Peyer's patch (tissue), 4 donors: Measurements from ENCODE around the gene DEUP1.

Source experiments
- CTCF ChIP-seq, 6 experiments: fragments of 450-650 bp in 4 of 6; fragments of 200-600 bp in 2 of 6; sonication (generic) in 1 of 6; IDR thresholded peaks; one replicate each; pipeline ENCODE4 v1.5.1; 2017 to 2019; ENCODE audit warnings: antibody characterized with exemption in 6 of 6, mild to moderate bottlenecking in 3 of 6, moderate library complexity in 1 of 6
- POLR2A ChIP-seq, 2 donors: fragments of 450-650 bp; IDR thresholded peaks; one replicate each; pipeline ENCODE4 v1.5.1; 2017; ENCODE audit warnings: antibody characterized with exemption in 2 of 2, mild to moderate bottlenecking in 2 of 2, moderate library complexity in 2 of 2

- TF ChIP-seq CTCF (IDR thresholded peaks at IDR 0.05) (no peak), POLR2A (IDR thresholded peaks at IDR 0.05) (no peak)
Measured at GRCh38 chr11:93389737-93390136, 59.2 kb downstream of the DEUP1 start.
